Activated gamma-delta T cell treated with Interleukin-2 at 50 U/mL for 16 hours (primary cell): ENCODE data around the gene SLC7A6OS.
A peak's percentile ranks its signal among the peaks of the same experiment; 100 is the strongest.

Experiments
- DNase-seq: peaks from one replicate; pipeline ENCODE4 v3.0.0-alpha.2; 2020

Gene SLC7A6OS

GRCh38 chr16:68343137-68343536 lies 32.4 kb upstream of the SLC7A6OS start:
- no peak for DNase-seq

GRCh38 chr16:68342620-68343019 lies 31.9 kb upstream of the SLC7A6OS start:
- DNase-seq, result no peak

- no peak for DNase-seq
Observed at GRCh38 chr16:68339214-68339613, 28.5 kb upstream of the SLC7A6OS start.

DNA sequence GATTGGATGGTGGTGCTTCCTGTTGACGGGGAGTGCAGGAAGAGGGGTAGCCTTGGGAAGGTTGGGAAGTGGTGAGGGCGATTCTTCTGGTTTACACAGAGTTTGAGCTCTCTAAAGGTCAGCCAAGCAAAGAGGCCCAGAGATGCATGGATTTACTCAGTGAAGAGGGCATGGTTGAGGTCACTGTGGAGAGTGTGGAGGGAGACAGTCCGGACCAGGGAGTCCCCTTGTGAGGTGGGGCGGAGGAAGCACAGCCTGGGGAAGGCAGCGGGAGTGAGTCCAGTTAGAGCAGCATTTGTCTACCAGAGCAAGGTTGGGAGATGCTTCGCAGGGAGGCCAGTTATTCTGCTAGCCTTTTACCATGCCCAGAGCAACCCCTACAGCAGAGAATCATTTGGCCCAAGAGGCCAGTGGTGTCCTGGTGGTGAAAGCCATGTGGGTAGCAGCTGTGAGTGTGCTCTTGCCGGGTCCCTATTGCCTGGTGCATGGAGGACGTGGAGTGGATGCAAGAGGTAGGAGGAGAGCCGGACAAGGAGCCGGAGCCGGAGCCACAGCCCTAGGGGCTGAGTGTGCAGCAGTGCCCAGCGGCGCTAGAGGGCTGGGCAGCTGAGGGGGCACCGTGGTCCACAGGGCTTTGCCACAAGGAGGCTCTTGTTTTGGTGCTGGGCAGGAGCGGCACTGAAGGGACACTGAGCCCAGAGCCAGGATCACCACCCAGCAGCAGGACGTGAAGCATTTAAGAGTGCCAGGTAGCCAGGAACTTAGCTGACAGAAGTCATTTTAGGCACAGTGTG lies 27.8 kb upstream of the SLC7A6OS start:
- no peak for DNase-seq

- DNase-seq, result no peak
Observed at GRCh38 chr16:68335175-68335574, 24.4 kb upstream of the SLC7A6OS start.

GRCh38 chr16:68332411-68333121 lies 21.8 kb upstream of the SLC7A6OS start:
- no peak for DNase-seq

DNA sequence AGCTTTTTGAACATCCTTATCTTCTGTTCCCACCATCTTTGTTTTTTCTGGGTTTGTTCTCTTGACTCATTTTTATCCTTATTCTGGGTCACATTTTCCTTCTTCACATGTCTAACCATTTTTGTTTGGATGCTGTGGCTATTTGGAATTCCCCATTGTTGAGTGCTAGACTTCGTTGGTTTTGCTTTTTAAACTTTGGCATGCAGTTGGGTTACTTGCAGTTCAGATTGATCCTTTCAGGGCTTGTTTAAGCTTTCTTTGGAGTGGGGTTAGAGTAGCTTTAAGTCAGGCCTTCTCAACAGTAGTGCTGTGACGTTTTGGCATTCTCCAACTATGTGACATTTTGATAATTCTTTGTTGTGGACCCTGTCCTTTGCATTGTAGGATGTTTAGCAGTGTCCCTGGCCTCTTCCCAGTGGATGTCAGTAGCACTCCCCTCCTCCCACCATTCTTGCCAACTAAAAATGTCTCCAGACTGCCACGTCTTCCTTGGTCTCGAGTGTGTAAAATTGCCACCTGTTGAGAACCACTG lies 21.2 kb upstream of the SLC7A6OS start:
- DNase-seq, result no peak

GRCh38 chr16:68328860-68329390 lies 18.2 kb upstream of the SLC7A6OS start:
- DNase-seq, result no peak

GRCh38 chr16:68328151-68328859 lies 17.6 kb upstream of the SLC7A6OS start:
- peak; percentile 77 for DNase-seq

- no peak for DNase-seq
Observed at GRCh38 chr16:68324780-68325357, 14.1 kb upstream of the SLC7A6OS start.

DNA sequence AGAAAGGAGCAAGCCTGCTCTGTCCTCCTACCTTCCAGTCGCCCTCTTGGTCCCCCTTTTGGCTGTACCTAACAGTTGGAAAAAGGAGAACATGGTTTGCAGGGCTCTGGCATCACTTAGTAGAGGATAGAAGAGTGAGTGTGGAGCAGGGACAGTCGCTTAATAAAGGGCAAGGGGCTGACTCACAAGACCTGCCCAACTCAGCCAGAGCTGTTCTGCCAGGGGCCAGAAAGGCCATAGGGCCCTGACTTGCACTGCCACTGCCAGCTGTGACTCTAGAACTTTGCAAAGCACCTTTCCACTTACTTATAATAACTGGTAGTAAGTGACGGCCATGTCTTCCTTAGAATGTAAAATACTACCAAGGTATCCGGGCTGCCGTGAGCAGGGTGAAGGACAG lies 13.6 kb upstream of the SLC7A6OS start:
- DNase-seq, result no peak

DNA sequence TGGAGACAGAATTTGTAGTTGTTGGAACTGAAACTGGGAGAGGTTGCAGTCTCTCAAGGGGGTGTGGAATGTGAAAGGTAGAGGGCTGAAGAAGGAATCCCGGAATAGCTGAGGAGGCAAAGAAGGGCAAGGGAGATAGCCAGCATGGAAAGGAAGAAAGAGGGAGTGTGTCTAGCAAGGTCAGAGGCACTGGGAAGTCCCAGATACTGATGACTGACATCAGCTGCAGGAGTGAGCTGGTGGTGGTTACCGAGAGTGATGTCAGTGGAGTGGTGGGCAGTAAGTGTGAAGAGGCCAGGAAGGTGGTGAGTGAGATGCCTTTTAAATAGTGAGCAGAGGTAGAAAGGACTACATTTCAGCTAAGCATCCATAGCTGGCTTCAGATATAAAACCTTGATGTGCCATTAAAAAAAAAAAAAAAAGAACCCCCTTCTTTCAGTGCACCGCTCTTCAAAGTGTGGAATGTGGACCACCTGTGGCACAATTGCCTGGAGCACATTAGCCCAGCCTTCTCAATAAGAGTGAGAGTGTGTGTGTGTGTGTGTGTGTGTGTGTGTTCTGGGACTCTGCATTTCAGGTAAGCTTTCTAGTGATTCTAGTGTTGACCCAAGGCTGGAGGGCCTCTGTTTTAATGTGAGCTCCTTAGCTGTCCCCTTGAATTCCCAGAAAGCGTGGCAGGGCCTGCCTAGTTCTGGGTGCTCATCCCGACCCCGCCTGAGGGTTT lies 8.6 kb upstream of the SLC7A6OS start:
- no peak for DNase-seq

DNA sequence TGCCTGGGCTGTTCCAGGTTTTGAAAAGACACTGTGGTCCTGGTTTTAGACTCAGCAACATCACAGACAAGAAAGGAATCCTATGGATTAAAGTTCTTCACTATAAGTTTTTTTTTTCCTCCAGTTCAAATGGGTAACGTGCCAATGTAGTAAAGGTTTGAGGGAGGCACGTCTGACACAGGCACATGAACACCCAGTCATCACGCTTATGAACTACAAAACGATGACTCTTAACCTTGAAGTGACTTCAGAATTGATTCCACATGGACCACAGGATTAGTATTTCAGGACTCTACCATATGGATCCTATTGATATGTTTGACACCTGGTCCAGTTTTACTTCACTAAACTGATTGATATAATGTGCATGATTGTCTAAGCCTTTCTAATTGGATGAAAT lies 2.4 kb upstream of the SLC7A6OS start:
- no peak for DNase-seq

GRCh38 chr16:68310437-68310773 lies 341 bp downstream of the SLC7A6OS start:
- DNase-seq, result no peak

DNA sequence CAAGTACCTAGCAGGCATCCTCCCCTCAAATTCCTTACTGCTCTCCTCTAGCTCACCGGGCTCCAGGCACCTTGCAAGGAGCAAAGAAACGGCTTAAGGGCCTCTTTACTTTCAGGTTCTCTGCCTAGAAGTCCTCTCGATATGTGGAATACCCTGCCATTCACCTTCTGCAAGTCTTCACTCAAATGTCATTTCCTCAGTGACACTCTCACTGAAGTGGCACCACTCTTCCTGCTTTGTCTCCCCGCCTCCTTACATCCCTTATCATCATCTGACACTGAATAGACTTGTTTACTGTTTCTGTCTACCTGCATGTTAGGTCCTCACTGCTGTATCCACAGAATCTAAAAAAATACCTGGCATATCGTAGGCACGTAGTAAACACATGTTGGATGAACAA lies 947 bp downstream of the SLC7A6OS start:
- DNase-seq, result no peak

DNA sequence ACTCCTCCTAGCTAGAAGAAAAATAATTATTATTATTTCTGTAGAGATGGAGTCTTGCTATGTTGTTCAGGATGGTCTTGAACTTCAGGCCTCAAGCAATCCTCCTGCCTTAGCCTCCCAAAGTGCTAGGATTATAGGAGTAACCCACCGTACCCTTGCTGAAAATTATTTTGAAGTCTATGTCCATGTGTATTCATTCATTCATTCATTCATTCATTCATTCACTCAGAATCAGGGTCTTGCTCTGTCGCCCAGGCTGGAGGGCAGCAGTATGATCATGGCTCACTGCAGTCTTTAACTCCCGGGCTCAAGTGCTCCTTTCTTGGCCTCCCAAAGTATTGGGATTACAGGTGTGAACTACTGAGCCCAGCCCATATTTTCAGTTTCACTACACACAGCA lies 4.1 kb downstream of the SLC7A6OS start:
- DNase-seq, result no peak

- DNase-seq, result no peak
Observed at GRCh38 chr16:68300734-68301459, 9.8 kb downstream of the SLC7A6OS start.

DNA sequence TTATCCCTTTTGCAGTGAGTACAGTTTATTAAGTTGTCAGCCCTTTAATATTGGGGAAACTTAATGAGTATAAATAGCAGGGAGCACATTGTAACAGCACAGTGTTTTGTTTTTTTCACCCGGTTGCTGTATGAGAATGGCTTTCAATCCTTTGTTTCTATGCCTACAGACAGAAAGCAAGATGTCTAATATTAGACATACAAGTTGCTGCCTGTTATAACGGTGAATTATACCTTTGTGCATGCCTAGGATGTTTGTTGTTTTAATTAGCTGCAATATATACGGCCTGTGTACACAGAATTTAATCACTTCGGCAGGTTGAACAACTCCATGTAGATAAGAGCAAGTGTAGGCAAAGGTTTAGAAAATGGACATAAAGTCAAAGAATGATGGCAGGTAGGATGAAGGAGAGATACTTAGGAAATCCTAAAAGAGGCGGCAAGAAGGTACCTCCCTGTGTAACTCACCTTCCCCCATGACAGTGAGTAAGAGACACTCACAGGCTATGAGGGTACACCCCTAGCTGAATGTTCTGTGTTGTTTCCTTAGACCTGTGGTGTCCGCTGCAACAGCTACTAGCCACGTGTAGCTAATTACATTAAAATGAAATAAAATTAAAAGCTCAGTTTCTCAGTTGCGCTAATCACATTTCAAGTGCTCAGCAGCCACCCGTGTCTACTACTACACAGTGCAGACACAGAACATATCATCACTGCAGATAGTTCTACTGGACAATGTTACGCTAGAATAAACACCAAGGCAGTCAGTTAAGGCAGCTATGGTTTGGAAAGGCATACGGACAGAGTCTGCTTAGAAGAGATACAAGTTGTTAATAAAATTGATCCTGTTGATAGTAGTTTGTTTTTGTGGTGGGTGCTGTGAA lies 10.9 kb downstream of the SLC7A6OS start:
- DNase-seq, result no peak

GRCh38 chr16:68298907-68299561 lies 11.7 kb downstream of the SLC7A6OS start:
- DNase-seq, result no peak

- no peak for DNase-seq
Observed at GRCh38 chr16:68298312-68298711, 12.4 kb downstream of the SLC7A6OS start.
